GM21737 (cell line): Measurements from ENCODE around the gene ZFPM1.

Experiments used
- ATAC-seq: cut with Tn5 transposase; IDR thresholded peaks from one replicate; pipeline ENCODE4 v1.9.1; 2021; ENCODE audit warnings: mild to moderate bottlenecking, moderate library complexity; ENCODE audit not compliant: unreplicated experiment

The ZFPM1 gene

GRCh38 chr16:88585269-88585668, 132.2 kb downstream of the ZFPM1 start:
- ATAC-seq, result no peak

DNA sequence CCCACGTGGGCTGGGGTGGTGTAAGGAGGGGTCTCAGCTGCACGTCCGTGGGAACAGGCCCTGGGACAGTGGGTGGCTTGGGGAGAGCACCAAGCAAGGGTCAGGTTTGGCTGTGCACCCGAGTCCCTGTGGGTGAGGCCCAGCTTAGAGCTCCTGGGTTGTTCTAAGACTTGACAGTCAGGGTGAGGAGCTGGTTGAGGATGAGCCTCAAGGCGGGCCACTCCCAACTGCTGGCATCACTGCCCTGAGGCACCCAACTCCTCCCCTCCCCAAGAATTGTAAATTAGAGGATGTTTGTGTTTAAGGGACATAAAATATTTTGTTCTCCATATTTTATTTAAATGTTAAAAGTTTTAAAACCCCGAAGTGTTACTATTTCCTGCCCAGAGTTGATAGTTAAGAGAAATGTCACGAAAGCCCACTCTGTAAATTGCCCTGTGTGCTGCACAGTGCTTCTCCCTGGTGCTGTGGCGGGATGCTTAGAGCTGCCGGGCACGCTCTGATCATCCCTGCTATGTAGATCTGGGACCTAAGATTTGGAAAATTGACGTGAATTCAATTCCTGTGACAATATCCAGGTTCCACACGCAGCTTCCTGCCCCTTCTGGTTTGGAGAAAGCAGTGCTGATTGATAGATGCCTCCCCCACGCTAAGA, 133.0 kb downstream of the ZFPM1 start:
- no peak for ATAC-seq
